Fibroblast of villous mesenchyme (primary cell): Measurements from ENCODE around the gene HMCN1. TPM values are rescaled to one million over a fixed set of nuclear protein-coding genes. Genes with fewer than 3 reads are reported as not detected.
A peak's percentile ranks its signal among the peaks of the same experiment; 100 is the strongest.

ENCODE experiments used
- DNase-seq: peaks from one replicate; pipeline ENCODE4 v3.0.0-alpha.2; 2010; ENCODE audit warnings: low read depth
- H3K4me3 ChIP-seq: 2 replicates; pipeline ENCODE4 v1.5.1; 2011; ENCODE audit warnings: low read depth, mild to moderate bottlenecking, low read length
- CTCF ChIP-seq: IDR thresholded peaks from 2 replicates; pipeline ENCODE4 v1.5.1; 2012; ENCODE audit warnings: low read depth, mild to moderate bottlenecking, low read length; ENCODE audit not compliant: insufficient read depth
- total RNA-seq: library from RNA; depleted of rRNA; stranded (reverse); fragments of >200 nt; gene quantifications from 2 replicates; pipeline ENCODE4 v1.2.3, GENCODE V29; 2012

Gene HMCN1
- total RNA-seq, 1 donor: 5.2 TPM

DNA sequence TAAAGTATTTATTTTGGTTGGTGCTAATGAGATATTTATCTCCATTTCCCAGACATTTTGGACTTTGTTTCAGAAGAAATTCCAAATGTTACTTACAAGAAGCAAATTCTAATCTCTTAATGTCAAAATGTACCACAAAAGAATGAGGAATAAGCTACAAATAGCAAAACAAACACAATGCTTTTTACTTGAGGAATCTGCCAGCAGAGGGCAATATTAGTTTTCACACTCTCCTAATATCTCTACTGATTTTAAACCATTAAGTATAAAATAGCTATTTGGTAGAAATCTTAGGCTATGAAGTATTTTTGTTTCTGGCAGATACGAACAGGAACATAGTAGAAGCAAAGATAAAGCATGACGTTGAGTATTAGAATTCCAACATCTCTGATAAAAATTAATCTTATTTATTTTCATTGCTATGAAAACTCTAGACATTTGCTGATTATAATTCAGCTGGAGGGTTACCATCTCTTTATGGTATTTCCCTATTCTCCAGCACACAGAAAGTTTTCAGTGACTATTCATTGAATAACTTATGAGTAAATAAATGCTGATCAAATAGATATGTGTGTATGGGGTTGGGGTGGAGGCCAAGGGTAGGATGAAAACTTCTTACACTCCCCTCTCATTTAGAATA, 13.4 kb upstream of the HMCN1 start:
- TF ChIP-seq CTCF: peak; percentile 51
- H3K4me3 ChIP-seq: no peak overlapping the region
- peak; percentile 53 for DNase-seq

GRCh38 chr1:185721553-185721952, 12.6 kb upstream of the HMCN1 start:
- TF ChIP-seq CTCF: no peak
- H3K4me3 ChIP-seq: no peak overlapping the region
- DNase-seq: no peak

DNA sequence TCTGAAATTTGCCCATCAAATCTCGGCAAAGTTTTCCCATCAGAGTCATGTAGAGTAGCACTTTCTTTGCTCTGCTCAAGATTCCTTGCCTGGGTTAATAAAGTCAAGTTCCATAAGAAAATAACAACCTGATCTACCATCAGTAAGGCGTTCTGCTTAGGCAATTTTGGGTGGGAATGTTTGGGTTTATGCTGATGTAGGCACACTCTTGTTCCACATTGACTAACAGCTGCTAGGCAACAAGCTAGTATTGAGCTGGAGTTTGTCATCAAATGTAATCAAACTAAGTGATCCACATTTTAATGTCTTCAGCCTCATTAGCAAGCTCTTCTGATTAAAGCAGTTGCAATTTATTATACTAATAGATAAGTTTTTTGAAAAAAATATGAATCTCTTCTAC, 12.1 kb upstream of the HMCN1 start:
- TF ChIP-seq CTCF: no peak
- no peak overlapping the region for H3K4me3 ChIP-seq
- DNase-seq: no peak

DNA sequence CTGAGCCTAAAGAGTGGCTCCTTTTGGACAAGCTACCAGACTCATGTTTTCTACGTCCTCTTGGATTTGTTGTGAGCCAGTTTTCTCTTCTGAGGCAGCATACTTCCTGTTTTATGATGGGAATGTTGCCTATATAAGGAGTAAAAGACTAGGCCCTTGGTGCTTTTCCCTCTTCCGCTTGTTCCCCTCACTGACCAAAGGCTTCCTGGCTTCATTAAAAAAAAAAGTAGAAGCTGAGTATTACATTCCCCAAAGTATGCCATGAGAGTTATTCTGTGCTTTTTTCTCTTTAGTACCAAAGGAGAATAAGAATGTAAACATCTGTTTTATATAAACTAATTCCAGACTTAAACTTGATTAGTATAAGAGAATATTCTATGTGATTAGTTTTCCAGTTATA, 6.5 kb upstream of the HMCN1 start:
- TF ChIP-seq CTCF: no peak
- no peak for DNase-seq
- no peak overlapping the region for H3K4me3 ChIP-seq

GRCh38 chr1:185731446-185731845, 2.7 kb upstream of the HMCN1 start:
- TF ChIP-seq CTCF: no peak
- H3K4me3 ChIP-seq: no peak overlapping the region
- no peak for DNase-seq

DNA sequence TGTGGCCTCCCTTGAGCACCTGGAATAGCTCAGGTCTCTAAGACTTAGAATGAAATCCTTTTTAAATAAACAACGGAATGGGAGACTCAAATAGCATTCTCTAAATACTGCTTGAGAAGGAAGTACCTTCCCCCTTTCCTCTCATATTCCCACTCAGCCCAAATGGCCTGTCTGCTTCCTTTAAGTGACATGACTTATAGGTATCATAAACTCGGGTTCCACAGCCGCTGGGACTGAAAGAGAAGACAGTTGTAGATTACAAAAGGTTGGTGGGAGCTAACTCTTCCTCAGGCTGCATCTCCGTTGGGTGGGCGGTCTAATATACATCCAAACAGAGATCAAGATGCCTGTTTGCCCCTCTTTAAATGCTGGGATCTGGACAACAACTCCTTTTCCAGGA, 1.2 kb upstream of the HMCN1 start:
- no peak overlapping the region for H3K4me3 ChIP-seq
- DNase-seq: no peak
- no peak for TF ChIP-seq CTCF
